GM12878 (cell line): Measurements from ENCODE around the gene GPC5. TPM values are rescaled to one million over a fixed set of nuclear protein-coding genes. Genes with fewer than 3 reads are reported as not detected.

Experiments
- BHLHE40 ChIP-seq, 2 experiments: fragments of 450-650 bp in 1 of 2; IDR thresholded peaks; 2 replicates each; pipeline ENCODE4 v1.6.1; 2011 to 2017; ENCODE audit warnings: low read depth in 2 of 2, borderline replicate concordance in 1 of 2, improper control_type of control experiment in 1 of 2, low read length in 1 of 2, mild to moderate bottlenecking in 1 of 2
- KAT2A ChIP-seq: conservative IDR thresholded peaks from 2 replicates; pipeline ENCODE4 v1.6.1; 2011; ENCODE audit warnings: low read depth, low read length; ENCODE audit not compliant: control insufficient read depth
- MEF2A ChIP-seq: IDR thresholded peaks from 2 replicates; pipeline ENCODE4 v1.6.1; 2011; ENCODE audit warnings: low read depth, mild to moderate bottlenecking, low read length, moderate library complexity; ENCODE audit not compliant: insufficient read depth
- PBX3 ChIP-seq: IDR thresholded peaks from 2 replicates; pipeline ENCODE4 v1.6.1; 2011; ENCODE audit warnings: mild to moderate bottlenecking, low read depth, low read length, moderate library complexity; ENCODE audit not compliant: insufficient replicate concordance
- POLR2AphosphoS2 ChIP-seq: IDR thresholded peaks from 2 replicates; pipeline ENCODE4 v1.6.1; 2011; ENCODE audit warnings: low read depth, mild to moderate bottlenecking, low read length, improper control_type of control experiment, moderate library complexity
- TAF1 ChIP-seq: IDR thresholded peaks from 2 replicates; pipeline ENCODE4 v1.6.1; 2011; ENCODE audit warnings: mild to moderate bottlenecking, low read depth, low read length, borderline replicate concordance
- WRNIP1 ChIP-seq: IDR thresholded peaks from 2 replicates; pipeline ENCODE4 v1.6.1; 2011; ENCODE audit warnings: low read depth, low read length, improper control_type of control experiment, borderline replicate concordance
- ZNF592 ChIP-seq: fragments of 450-650 bp; IDR thresholded peaks from 2 replicates; pipeline ENCODE4 v1.6.1; 2017; ENCODE audit warnings: mild to moderate bottlenecking, moderate library complexity
- polyA plus RNA-seq, 11 experiments: library from polyadenylated mRNA; depleted of rRNA in 4 of 11; unstranded in 6 of 11; stranded (reverse) in 5 of 11; fragments of >200 nt; fragmentation: Nextera tagmentation in 4 of 11; fragmentation: Illumina TruSeq in 1 of 11; extraction: Ambion mirVana in 4 of 11; extraction: Trizol in 1 of 11; gene quantifications; 1 replicate in 1 of 11; 2 replicates in 10 of 11; pipeline versions ENCODE4 v1.2.1 to v1.2.3, GENCODE V29; 2011 to 2016; ENCODE audit warnings: inconsistent platforms in 2 of 11, missing spikeins in 2 of 11, low read depth in 1 of 11
- total RNA-seq, 4 experiments: library from RNA; depleted of rRNA in 3 of 4; stranded (reverse); fragments of >200 nt in 3 of 4; fragmentation: Illumina TruSeq in 1 of 4; extraction: Trizol in 1 of 4; gene quantifications; 2 replicates each; pipeline versions ENCODE4 v1.2.1 to v1.2.3, GENCODE V29; 2013 to 2021

The GPC5 gene
- total and polyA plus RNA-seq, 10 of the 15 experiments (the other 5 are each of a cell fraction or from before 2014, with no cell fraction given): 0.05 to 0.87 (median 0.44) TPM; not detected in 1

GRCh38 chr13:92054389-92054788, 656.0 kb downstream of the GPC5 start (continued):
- TF ChIP-seq ZNF592 (no peak), TAF1 (no peak), POLR2AphosphoS2 (no peak), WRNIP1 (no peak), PBX3 (no peak), BHLHE40 (IDR thresholded peaks at IDR 0.05; ENCODE audit: borderline replicate concordance in 1 of 2, low read depth in 2 of 2, low read length in 1 of 2) (no peak), KAT2A (no peak), MEF2A (no peak)
